Dermis microvascular lymphatic vessel endothelial cell (primary cell): ENCODE data around the gene WNT10A. TPM values are rescaled to one million over a fixed set of nuclear protein-coding genes. Genes with fewer than 3 reads are reported as not detected.
"Not testable (repeated sequence)": the region's sequence is repeated elsewhere in the genome, so short reads cannot be mapped to it uniquely, and the experiment has no call there.

ENCODE experiments used
- DNase-seq, 2 donors: peaks; one replicate each; pipeline versions ENCODE4 v3.0.0 to v3.0.0-alpha.2; 2010; ENCODE audit warnings: low read depth in 2 of 2
- total RNA-seq: library from RNA; depleted of rRNA; stranded (reverse); fragments of >200 nt; gene quantifications from 2 replicates; pipeline ENCODE4 v1.2.1, GENCODE V29; 2014

Gene WNT10A
- total RNA-seq, 1 donor from 2014 or later: not detected

GRCh38 chr2:218931751-218932150, 51.1 kb downstream of the WNT10A start:
- not testable (repeated sequence) for DNase-seq

Other genes with a start within 250 kb of the WNT10A start
- gene ZNF142, start 221.2 kb upstream of the WNT10A start, total RNA-seq: 4.4 and 7.3 TPM in 2 replicates
- gene BCS1L, start 221.2 kb upstream of the WNT10A start, total RNA-seq: 22.3 and 23.4 TPM in 2 replicates
- 29.8 and 34.4 TPM in 2 replicates for gene RNF25, start 208.8 kb upstream of the WNT10A start, total RNA-seq
- gene STK36, start 208.8 kb upstream of the WNT10A start, total RNA-seq: 4.7 and 10.5 TPM in 2 replicates
- gene TTLL4, start 170.0 kb upstream of the WNT10A start, total RNA-seq: 5.4 and 7.3 TPM in 2 replicates
- 6.2 and 19.2 TPM in 2 replicates for gene CYP27A1, start 98.7 kb upstream of the WNT10A start, total RNA-seq
- not detected in 2 replicates for gene PRKAG3, start 49.0 kb upstream of the WNT10A start, total RNA-seq
- gene WNT6, start 21.0 kb upstream of the WNT10A start, total RNA-seq: not detected in 2 replicates
- not detected in 2 replicates for gene CDK5R2, start 78.8 kb downstream of the WNT10A start, total RNA-seq
- not detected in 2 replicates for gene FEV, start 104.3 kb downstream of the WNT10A start, total RNA-seq
- gene CRYBA2, start 112.6 kb downstream of the WNT10A start, total RNA-seq: not detected in 2 replicates
- gene CFAP65, start 160.7 kb downstream of the WNT10A start, total RNA-seq: not detected in 2 replicates
- gene IHH, start 180.1 kb downstream of the WNT10A start, total RNA-seq: under 0.01 TPM in 2 replicates